HepG2 (cell line): ENCODE measurements around the gene PARN.

Experiments used
- CTCF ChIP-seq: sonication (generic); formaldehyde crosslinking; IDR thresholded peaks from 2 replicates; pipeline ENCODE4 v1.5.0; 2020; ENCODE audit warnings: mild to moderate bottlenecking, missing genetic modification reagents, moderate library complexity
- FOSL1 ChIP-seq: sonication (generic); formaldehyde crosslinking; IDR thresholded peaks from 2 replicates; pipeline ENCODE4 v1.9.0; 2021; ENCODE audit warnings: missing genetic modification reagents, borderline replicate concordance
- NFYB ChIP-seq: sonication (generic); formaldehyde crosslinking; IDR thresholded peaks from 2 replicates; pipeline ENCODE4 v1.4.0; 2020; ENCODE audit warnings: missing genetic modification reagents
- RAD21 ChIP-seq: fragments of 450-650 bp; formaldehyde crosslinking; IDR thresholded peaks from 2 replicates; pipeline ENCODE4 v1.5.0; 2020; ENCODE audit warnings: mild to moderate bottlenecking
- REPIN1 ChIP-seq: sonication (generic); formaldehyde crosslinking; IDR thresholded peaks from 2 replicates; pipeline ENCODE4 v1.8.0; 2022; ENCODE audit warnings: missing genetic modification reagents, low read depth, mild to moderate bottlenecking, borderline replicate concordance

GRCh38 chr16:14505846-14506245, 124.2 kb downstream of the PARN start:
- no peak for TF ChIP-seq CTCF (CRISPR knock-in tag)
- TF ChIP-seq NFYB, result no peak
- TF ChIP-seq FOSL1 (CRISPR knock-in tag), result no peak
- TF ChIP-seq RAD21, result no peak
- no peak for TF ChIP-seq REPIN1 (CRISPR knock-in tag)
